GM21717 (cell line): ENCODE measurements around the gene ARIH2.
"Not testable (repeated sequence)": the region's sequence is repeated elsewhere in the genome, so short reads cannot be mapped to it uniquely, and the experiment has no call there.

ENCODE experiments used
- ATAC-seq: cut with Tn5 transposase; IDR thresholded peaks from one replicate; pipeline ENCODE4 v1.9.1; 2021; ENCODE audit warnings: mild to moderate bottlenecking, moderate library complexity; ENCODE audit not compliant: unreplicated experiment

Gene ARIH2

GRCh38 chr3:48918388-48919214, at the start of gene ARIH2:
ARIH2 (plus strand) TSS chr3:48918842; CDS start chr3:48927559, 8,717 bp downstream.
- ATAC-seq, result peak; percentile 71

GRCh38 chr3:48877671-48878070, 41.0 kb upstream of the ARIH2 start:
- ATAC-seq, result no peak

- ATAC-seq, result no peak
Observed at GRCh38 chr3:48879307-48879993, 39.2 kb upstream of the ARIH2 start.

- no peak for ATAC-seq
Observed at GRCh38 chr3:48879994-48880377, 38.7 kb upstream of the ARIH2 start.

- no peak for ATAC-seq
Observed at GRCh38 chr3:48881006-48881405, 37.6 kb upstream of the ARIH2 start.

- no peak for ATAC-seq
Observed at GRCh38 chr3:48881652-48882114, 37.0 kb upstream of the ARIH2 start.

GRCh38 chr3:48885753-48886152, 32.9 kb upstream of the ARIH2 start:
- ATAC-seq, result no peak

- ATAC-seq, result no peak
Observed at GRCh38 chr3:48891606-48892005, 27.0 kb upstream of the ARIH2 start.

- ATAC-seq, result no peak
Observed at GRCh38 chr3:48894516-48894915, 24.1 kb upstream of the ARIH2 start.

- no peak for ATAC-seq
Observed at GRCh38 chr3:48896936-48897335, 21.7 kb upstream of the ARIH2 start.

- peak; percentile 14 for ATAC-seq
Observed at GRCh38 chr3:48897460-48898376, 20.9 kb upstream of the ARIH2 start.

- ATAC-seq, result peak; percentile 86
Observed at GRCh38 chr3:48898383-48899234, 20.0 kb upstream of the ARIH2 start, which contains the start of gene SLC25A20. SLC25A20 (minus strand) TSS chr3:48898882; CDS start chr3:48898794, 88 bp downstream.

- no peak for ATAC-seq
Observed at GRCh38 chr3:48899273-48899672, 19.4 kb upstream of the ARIH2 start.

- not testable (repeated sequence) for ATAC-seq
Observed at GRCh38 chr3:48907026-48907425, 11.6 kb upstream of the ARIH2 start.

GRCh38 chr3:48915296-48915695, 3.3 kb upstream of the ARIH2 start:
- no peak for ATAC-seq

- peak; percentile 21 for ATAC-seq
Observed at GRCh38 chr3:48919215-48920138, 835 bp downstream of the ARIH2 start.

- no peak for ATAC-seq
Observed at GRCh38 chr3:48926425-48927392, 8.1 kb downstream of the ARIH2 start.

- ATAC-seq, result no peak
Observed at GRCh38 chr3:48927928-48928327, 9.3 kb downstream of the ARIH2 start.
